ENCODE data around the gene CD163. TPM values are rescaled to one million over a fixed set of nuclear protein-coding genes. Genes with fewer than 3 reads are reported as not detected.

Gene CD163
- 100 to 1,000 TPM in 1 of 5 donors, 10 to 100 TPM in 4; 19.6 to 109 (median 52.5) TPM for total RNA-seq
- polyA plus RNA-seq, result 10 to 100 TPM; 14.7 to 32.5 (median 18.3) TPM
- long read RNA-seq, donor 1, partial matches to known transcripts, result 0 of 1 reads
- long read RNA-seq, donor 1, other reads (novel, unspliced or antisense), result 0 of 1 reads
- long read RNA-seq, donor 2, result 0 reads
- long read RNA-seq, donor 3, result 0 reads
- long read RNA-seq, donor 4, result 0 reads
- long read RNA-seq, donor 5, result 0 reads
- long read RNA-seq, donor 6, result 0 reads
- long read RNA-seq, donor 7, result 0 reads
- long read RNA-seq, donor 8, partial matches to known transcripts, result 0 of 1 reads
- long read RNA-seq, donor 8, other reads (novel, unspliced or antisense), result 0 of 1 reads
- long read RNA-seq, donor 9, result 0 reads
- long read RNA-seq, donor 10, full-length matches to known transcripts, result 1 of 1 reads
- long read RNA-seq, donor 10, partial matches to known transcripts, result 0 of 1 reads
- long read RNA-seq, donor 10, other reads (novel, unspliced or antisense), result 0 of 1 reads

GRCh38 chr12:7503686-7504415 is at the start of gene CD163:
Gene CD163 (minus strand): TSS chr12:7503777. CDS start chr12:7503690, 87 bp downstream.
- no peaks in the 10 kb centered on the region for H3K4me1 ChIP-seq
- 59 to 74% (median 67%) methylated on average over 2 of the region's 2 CpGs for WGBS, 5 donors
- H3K36me3 ChIP-seq, result no peaks in the 10 kb centered on the region
- intact Hi-C loops (cut with DNase I; ENCODE audit: low total_unique reads), result no loop called here
- H3K4me3 ChIP-seq, result peak within 1 kb of the TSS in 2 of 4 donors; percentile 3 to 5
- no peaks in the 10 kb centered on the region for H3K27me3 ChIP-seq
- DNase-seq, result peak in 1 of 2 donors; percentile 8
- peak within 1 kb of the TSS in 3 of 5 donors; percentile 23 to 38 (median 27) for H3K27ac ChIP-seq
- H3K9me3 ChIP-seq, result no peaks in the 10 kb centered on the region
- TF ChIP-seq EP300 (IDR thresholded peaks at IDR 0.05) (no peak), CTCF (IDR thresholded peaks at IDR 0.05) (no peak), POLR2AphosphoS5 (IDR thresholded peaks at IDR 0.05) (no peak), POLR2A (IDR thresholded peaks at IDR 0.05) (no peak)

GRCh38 chr12:7542813-7543212 is 39.2 kb upstream of the CD163 start:
- Histone ChIP-seq H3K4me1 (peaks cover 0 to 6% (median 0%) of the 10 kb centered on the region in 4 donors), H3K36me3 (no peaks in the 10 kb centered on the region), H3K9me3 (no peaks in the 10 kb centered on the region), H3K27ac (peak overlapping the region in 2 of 5 donors; percentile 17 to 58), H3K4me3 (no peak overlapping the region), H3K27me3 (no peaks in the 10 kb centered on the region)
- DNase-seq, result no peak
- TF ChIP-seq CTCF (IDR thresholded peaks at IDR 0.05) (no peak), POLR2A (IDR thresholded peaks at IDR 0.05) (no peak), POLR2AphosphoS5 (IDR thresholded peaks at IDR 0.05) (no peak), EP300 (IDR thresholded peaks at IDR 0.05) (no peak)
- intact Hi-C loops (cut with DNase I; ENCODE audit: low total_unique reads), result no loop called here

DNA sequence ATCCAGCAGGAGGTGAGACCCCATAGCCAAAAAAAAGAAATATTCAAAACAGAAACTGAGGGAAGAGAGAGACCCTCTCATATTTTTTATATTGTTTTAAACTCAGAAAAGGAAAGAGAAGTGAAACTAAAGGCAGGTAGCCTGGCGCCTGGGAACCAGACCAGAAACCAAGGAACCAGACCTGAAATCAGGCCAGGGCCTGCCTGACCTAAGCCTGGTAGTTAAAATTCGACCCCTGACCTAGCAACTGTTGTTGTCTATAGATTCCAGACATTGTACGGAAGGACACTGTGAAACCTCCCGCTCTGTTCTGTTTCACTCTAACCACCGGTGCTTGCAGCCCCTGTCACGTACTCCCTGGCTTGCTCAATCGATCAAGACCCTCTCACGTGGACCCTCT is 38.5 kb upstream of the CD163 start:
- Histone ChIP-seq H3K36me3 (no peaks in the 10 kb centered on the region), H3K27me3 (no peaks in the 10 kb centered on the region), H3K4me1 (peaks cover 0 to 6% (median 0%) of the 10 kb centered on the region in 4 donors), H3K27ac (peak overlapping the region in 3 of 5 donors; percentile 17 to 58 (median 18)), H3K9me3 (no peaks in the 10 kb centered on the region), H3K4me3 (no peak overlapping the region)
- WGBS, 5 donors, result 60 to 68% (median 64%) methylated on average over 8 of the region's 8 CpGs
- no peak for TF ChIP-seq POLR2A (IDR thresholded peaks at IDR 0.05)
- no peak for TF ChIP-seq CTCF (IDR thresholded peaks at IDR 0.05)
- no peak for TF ChIP-seq POLR2AphosphoS5 (IDR thresholded peaks at IDR 0.05)
- TF ChIP-seq EP300 (IDR thresholded peaks at IDR 0.05), result no peak
- DNase-seq, result no peak
- intact Hi-C loops (cut with DNase I; ENCODE audit: low total_unique reads), result no loop called here

DNA sequence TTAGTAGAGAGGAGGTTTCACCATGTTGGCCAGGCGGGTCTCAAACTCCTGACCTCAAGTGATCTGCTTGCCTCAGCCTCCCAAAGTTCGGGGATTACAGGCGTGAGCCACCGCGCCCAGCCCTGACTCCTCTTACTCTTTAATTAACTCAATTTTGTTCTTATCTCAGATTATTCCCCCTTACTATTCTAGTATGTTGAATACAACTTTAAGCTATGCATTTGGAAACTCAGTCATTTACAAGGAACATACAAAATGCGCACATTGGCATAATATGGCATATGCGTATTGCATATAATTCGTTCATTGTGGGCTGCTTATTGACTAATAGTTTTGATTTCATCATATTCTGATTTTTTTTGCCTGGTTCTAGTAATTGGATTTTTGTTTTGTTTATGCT is 10.8 kb upstream of the CD163 start:
- H3K36me3 ChIP-seq, result no peaks in the 10 kb centered on the region
- DNase-seq, result no peak
- no peaks in the 10 kb centered on the region for H3K27me3 ChIP-seq
- H3K9me3 ChIP-seq, result no peaks in the 10 kb centered on the region
- H3K27ac ChIP-seq, result no peak overlapping the region
- intact Hi-C loops (cut with DNase I; ENCODE audit: low total_unique reads), result no loop called here
- no peak for TF ChIP-seq POLR2AphosphoS5 (IDR thresholded peaks at IDR 0.05)
- TF ChIP-seq POLR2A (IDR thresholded peaks at IDR 0.05), result no peak
- no peak for TF ChIP-seq EP300 (IDR thresholded peaks at IDR 0.05)
- TF ChIP-seq CTCF (IDR thresholded peaks at IDR 0.05), result no peak
- H3K4me3 ChIP-seq, result no peak overlapping the region
- no peaks in the 10 kb centered on the region for H3K4me1 ChIP-seq
- WGBS, 5 donors, result 80 to 93% (median 90%) methylated on average over 8 of the region's 8 CpGs

Data from stomach (tissue), 19 donors.